Thoracic aorta (tissue), 2 donors: Measurements from ENCODE around the gene HOXA5. TPM values are rescaled to one million over a fixed set of nuclear protein-coding genes. Genes with fewer than 3 reads are reported as not detected.

Source experiments
- ATAC-seq: fragments of 150-250 bp; one replicate; pipeline ENCODE4 v1.8.0; 2017; ENCODE audit warnings: low read depth; ENCODE audit not compliant: insufficient number of reproducible peaks, low FRiP score
- DNase-seq: peaks from one replicate; pipeline ENCODE4 v3.0.0-alpha.2; 2020; ENCODE audit warnings: low spot score
- H3K27ac ChIP-seq, 2 donors: fragments of 200-600 bp; sonication (generic); 1 replicate in 1 of 2; 2 replicates in 1 of 2; pipeline ENCODE4 v1.5.1; 2016; ENCODE audit warnings: mild to moderate bottlenecking in 2 of 2, moderate library complexity in 2 of 2
- H3K27me3 ChIP-seq: fragments of 200-600 bp; sonication (generic); replicated peaks from 2 replicates; pipeline ENCODE4 v1.6.0; 2016; ENCODE audit warnings: mild to moderate bottlenecking; ENCODE audit not compliant: insufficient read depth
- H3K36me3 ChIP-seq: fragments of 200-600 bp; sonication (generic); one replicate; pipeline ENCODE4 v1.5.1; 2016
- H3K4me1 ChIP-seq, 2 donors: fragments of 200-600 bp; sonication (generic); 1 replicate in 1 of 2; 2 replicates in 1 of 2; pipeline versions ENCODE4 v1.5.1 to v1.6.0; 2016; ENCODE audit warnings: low read depth in 2 of 2, mild to moderate bottlenecking in 1 of 2; ENCODE audit not compliant: control insufficient read depth in 1 of 2
- H3K4me3 ChIP-seq: fragments of 200-600 bp; sonication (generic); 2 replicates; pipeline ENCODE4 v1.5.1; 2016; ENCODE audit warnings: mild to moderate bottlenecking
- H3K9me3 ChIP-seq: fragments of 200-600 bp; sonication (generic); 2 replicates; pipeline ENCODE4 v1.5.1; 2016
- CTCF ChIP-seq: fragments of 200-600 bp; sonication (generic); IDR thresholded peaks from one replicate; pipeline ENCODE4 v1.5.1; 2019; ENCODE audit warnings: antibody characterized with exemption
- total RNA-seq, 2 donors: library from RNA; depleted of rRNA; stranded (reverse); fragments of >200 nt; gene quantifications; one replicate each; pipeline versions ENCODE4 v1.1.0 to v1.2.3, GENCODE V29; 2016

The HOXA5 gene
- total RNA-seq, 2 donors from 2014 or later: 0.35 to 1.2 TPM

DNA sequence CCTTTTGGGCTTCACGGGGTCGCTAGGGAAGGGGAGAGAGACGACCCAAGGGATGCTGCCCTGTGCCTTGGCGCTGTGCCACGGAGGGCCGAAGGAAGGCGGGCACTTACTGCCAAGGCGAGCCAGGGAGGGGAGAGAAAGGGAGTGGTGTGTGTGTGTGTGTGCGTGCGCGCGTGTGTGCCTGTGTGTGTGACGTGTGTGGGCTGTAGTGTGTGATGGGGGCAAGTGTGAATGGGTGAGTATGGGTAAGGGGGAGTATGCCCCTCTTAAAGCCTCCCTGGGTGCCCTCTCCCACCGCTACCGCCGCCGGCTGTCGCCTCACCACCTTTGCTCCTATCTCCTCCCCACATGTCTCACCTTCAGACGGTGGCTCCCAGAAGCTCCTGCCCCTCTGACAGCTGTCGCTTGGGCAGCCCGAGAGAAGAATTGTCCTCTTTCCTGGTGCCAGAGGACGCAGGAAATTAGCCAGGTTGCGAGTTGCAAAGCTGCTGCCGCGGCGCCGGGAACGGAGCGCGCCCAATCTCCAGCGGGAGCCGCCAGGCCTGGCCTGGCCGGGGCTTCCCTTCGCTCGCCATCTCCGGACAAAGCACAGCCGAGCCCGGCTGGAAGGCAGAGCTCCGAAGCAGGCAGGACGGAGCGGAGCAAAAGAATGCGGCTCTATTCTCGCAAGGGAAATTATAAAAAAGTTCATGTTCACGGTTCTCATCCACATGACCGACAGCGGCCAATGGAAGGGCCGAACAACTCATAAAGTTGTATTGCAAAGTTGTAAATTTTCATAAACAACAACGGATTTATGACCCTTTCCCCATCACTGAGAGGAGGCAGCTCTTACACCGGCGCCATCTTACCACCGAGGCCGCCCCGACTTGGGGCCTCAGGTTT, 8.7 kb upstream of the HOXA5 start, which contains the start of gene HOXA3:
Gene HOXA3 (minus strand): TSS at position 653 of the 885 bp plus-strand sequence. CDS start 41,943 bp downstream, outside the sequence.
- Histone ChIP-seq H3K4me3 (peak within 1 kb of the TSS; percentile 71), H3K36me3 (no peaks in the 10 kb centered on the region), H3K9me3 (no peaks in the 10 kb centered on the region), H3K27me3 (no peaks in the 10 kb centered on the region), H3K27ac (peak within 1 kb of the TSS; percentile 62 to 85), H3K4me1 (peaks cover 14 to 52% of the 10 kb centered on the region in 2 donors)
- peak; percentile 5 for ATAC-seq
- no peak for DNase-seq
- TF ChIP-seq CTCF: no peak

- Histone ChIP-seq H3K27ac (peak overlapping the region; percentile 62 to 85), H3K36me3 (no peaks in the 10 kb centered on the region), H3K27me3 (no peaks in the 10 kb centered on the region), H3K4me3 (peak overlapping the region; percentile 71), H3K9me3 (no peaks in the 10 kb centered on the region), H3K4me1 (peaks cover 14 to 60% of the 10 kb centered on the region in 2 donors)
- TF ChIP-seq CTCF: no peak
- ATAC-seq (no peak), DNase-seq (no peak)
Measured at GRCh38 chr7:27151341-27151930, 8.0 kb upstream of the HOXA5 start.

- peak; percentile 46 for ATAC-seq
- H3K4me1 ChIP-seq: peaks cover 11 to 57% of the 10 kb centered on the region in 2 donors
- TF ChIP-seq CTCF: peak; percentile 82
- peak overlapping the region; percentile 71 for H3K4me3 ChIP-seq
- no peaks in the 10 kb centered on the region for H3K36me3 ChIP-seq
- H3K9me3 ChIP-seq: no peaks in the 10 kb centered on the region
- no peaks in the 10 kb centered on the region for H3K27me3 ChIP-seq
- DNase-seq: no peak
- H3K27ac ChIP-seq: peak overlapping the region; percentile 62 to 85
Measured at GRCh38 chr7:27150568-27151340, 7.3 kb upstream of the HOXA5 start.

DNA sequence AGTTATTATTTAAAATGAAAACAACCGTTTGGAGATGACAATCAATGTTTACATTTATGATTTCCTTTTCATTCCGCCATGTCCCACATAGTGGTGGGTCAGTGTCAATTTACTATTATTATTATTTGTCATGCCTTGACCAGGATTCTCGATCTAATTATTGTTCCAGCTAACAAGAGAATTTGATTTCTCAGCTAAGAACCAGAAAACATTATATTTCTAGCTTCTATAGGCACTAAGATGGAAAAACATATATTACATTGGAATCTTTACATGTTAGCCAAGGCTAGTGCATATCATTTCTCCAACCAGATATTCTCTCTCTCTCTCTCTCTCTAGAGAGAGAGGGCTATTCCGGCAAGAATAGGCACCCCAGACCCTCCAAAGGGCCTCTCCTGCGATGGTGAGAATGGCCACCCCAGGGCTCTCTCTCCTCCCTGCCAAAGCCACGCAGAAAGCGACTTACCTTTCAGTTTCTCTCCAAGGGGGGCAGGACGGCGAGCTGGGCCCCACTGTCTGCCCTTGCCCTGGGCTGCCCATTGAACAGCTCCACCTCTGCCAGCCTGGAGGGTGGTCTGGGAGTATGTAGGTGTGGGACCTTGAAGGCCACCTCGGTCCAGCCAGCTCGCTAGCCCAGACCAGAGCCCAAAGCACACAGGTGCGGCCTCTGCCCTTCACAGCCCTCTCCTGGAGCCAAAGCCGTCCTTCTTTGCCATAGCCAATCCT, 6.5 kb upstream of the HOXA5 start:
- Histone ChIP-seq H3K27me3 (no peaks in the 10 kb centered on the region), H3K4me1 (peaks cover 8 to 49% of the 10 kb centered on the region in 2 donors), H3K36me3 (peaks cover 5% of the 10 kb centered on the region), H3K4me3 (peak overlapping the region; percentile 71), H3K9me3 (no peaks in the 10 kb centered on the region), H3K27ac (peak overlapping the region; percentile 61 to 85)
- ATAC-seq (no peak), DNase-seq (no peak)
- TF ChIP-seq CTCF: no peak
